ENCODE data around the gene SYT1.

DNA sequence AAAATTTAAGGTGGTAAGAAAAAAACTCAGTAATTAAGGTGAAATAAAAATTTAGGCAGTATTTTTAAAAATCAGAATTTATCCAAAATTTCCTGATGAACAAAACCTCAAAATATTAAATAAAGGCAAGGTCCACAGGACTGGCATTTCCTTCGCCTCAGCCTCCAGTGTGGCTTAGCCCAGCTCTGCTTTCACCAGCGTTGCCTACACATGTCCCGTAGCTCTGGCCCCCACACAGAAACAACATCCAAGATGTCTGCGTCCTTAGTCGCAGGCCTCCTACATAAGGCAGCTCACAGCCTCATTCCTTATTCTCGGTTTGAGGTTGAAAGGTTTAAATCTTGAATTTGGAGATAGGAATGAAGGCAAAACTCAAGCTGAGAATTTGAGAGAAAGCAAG, 274.3 kb downstream of the SYT1 start:
- TF ChIP-seq POLR2A (IDR thresholded peaks at IDR 0.05) (no peak), POLR2AphosphoS5 (IDR thresholded peaks at IDR 0.05) (no peak)
- TF ChIP-seq, protein P1, sequence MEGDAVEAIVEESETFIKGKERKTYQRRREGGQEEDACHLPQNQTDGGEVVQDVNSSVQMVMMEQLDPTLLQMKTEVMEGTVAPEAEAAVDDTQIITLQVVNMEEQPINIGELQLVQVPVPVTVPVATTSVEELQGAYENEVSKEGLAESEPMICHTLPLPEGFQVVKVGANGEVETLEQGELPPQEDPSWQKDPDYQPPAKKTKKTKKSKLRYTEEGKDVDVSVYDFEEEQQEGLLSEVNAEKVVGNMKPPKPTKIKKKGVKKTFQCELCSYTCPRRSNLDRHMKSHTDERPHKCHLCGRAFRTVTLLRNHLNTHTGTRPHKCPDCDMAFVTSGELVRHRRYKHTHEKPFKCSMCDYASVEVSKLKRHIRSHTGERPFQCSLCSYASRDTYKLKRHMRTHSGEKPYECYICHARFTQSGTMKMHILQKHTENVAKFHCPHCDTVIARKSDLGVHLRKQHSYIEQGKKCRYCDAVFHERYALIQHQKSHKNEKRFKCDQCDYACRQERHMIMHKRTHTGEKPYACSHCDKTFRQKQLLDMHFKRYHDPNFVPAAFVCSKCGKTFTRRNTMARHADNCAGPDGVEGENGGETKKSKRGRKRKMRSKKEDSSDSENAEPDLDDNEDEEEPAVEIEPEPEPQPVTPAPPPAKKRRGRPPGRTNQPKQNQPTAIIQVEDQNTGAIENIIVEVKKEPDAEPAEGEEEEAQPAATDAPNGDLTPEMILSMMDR (IDR thresholded peaks at IDR 0.05), result no peak

All from prostate gland (tissue), 2 donors.